Neural cell (in vitro differentiated cells): ENCODE data around the gene STEAP1B. TPM values are rescaled to one million over a fixed set of nuclear protein-coding genes. Genes with fewer than 3 reads are reported as not detected.

ENCODE experiments used
- H2AFZ ChIP-seq: fragments of 200-600, 300-800 bp; sonication (generic), shearing (Covaris generic); 2 replicates; pipeline ENCODE4 v1.6.0; 2014; ENCODE audit warnings: low read depth, mild to moderate bottlenecking, antibody characterized with exemption, low read length, moderate library complexity
- H3F3A ChIP-seq: fragments of 200-600 bp; shearing (Covaris generic); 2 replicates; pipeline ENCODE4 v1.6.1; 2016; ENCODE audit warnings: mild to moderate bottlenecking, moderate library complexity, mixed read lengths, antibody characterized with exemption, low read length; ENCODE audit not compliant: insufficient read depth, poor library complexity, severe bottlenecking
- H3K27ac ChIP-seq: fragments of 200-600, 300-800 bp; sonication (generic), shearing (Covaris generic); 2 replicates; pipeline ENCODE4 v1.5.1; 2014; ENCODE audit warnings: mild to moderate bottlenecking, low read length, moderate library complexity
- H3K27me3 ChIP-seq: fragments of 300-800, 200-600 bp; sonication (generic), shearing (Covaris generic); 2 replicates; pipeline ENCODE4 v1.6.0; 2014; ENCODE audit warnings: mild to moderate bottlenecking, low read depth, low read length, moderate library complexity; ENCODE audit not compliant: insufficient read depth
- H3K36me3 ChIP-seq: fragments of 300-800, 200-600 bp; sonication (generic), shearing (Covaris generic); 2 replicates; pipeline ENCODE4 v1.5.1; 2014; ENCODE audit warnings: mild to moderate bottlenecking, antibody characterized with exemption, low read length, moderate library complexity; ENCODE audit not compliant: insufficient read depth
- H3K4me2 ChIP-seq: fragments of 300-800, 200-600 bp; sonication (generic), shearing (Covaris generic); 2 replicates; pipeline ENCODE4 v1.6.0; 2014; ENCODE audit warnings: mild to moderate bottlenecking, low read length
- H3K4me3 ChIP-seq: fragments of 300-800, 200-600 bp; sonication (generic), shearing (Covaris generic); 2 replicates; pipeline ENCODE4 v1.5.1; 2014; ENCODE audit warnings: mild to moderate bottlenecking, low read length, moderate library complexity
- H3K79me2 ChIP-seq: fragments of 200-600 bp; shearing (Covaris generic); replicated peaks from 2 replicates; pipeline ENCODE4 v1.6.0; 2014; ENCODE audit warnings: mild to moderate bottlenecking, low read length, moderate library complexity; ENCODE audit not compliant: insufficient read depth
- H3K9ac ChIP-seq: fragments of 300-800, 200-600 bp; sonication (generic), shearing (Covaris generic); 2 replicates; pipeline ENCODE4 v1.6.1; 2016; ENCODE audit warnings: mild to moderate bottlenecking, low read length, mixed read lengths
- H3K9me2 ChIP-seq: fragments of 200-600 bp; shearing (Covaris generic); 2 replicates; pipeline ENCODE4 v1.6.1; 2016; ENCODE audit warnings: mild to moderate bottlenecking, low read length, mixed read lengths; ENCODE audit not compliant: insufficient read depth
- H3K9me3 ChIP-seq: fragments of 200-600, 300-800 bp; sonication (generic), shearing (Covaris generic); 2 replicates; pipeline ENCODE4 v1.6.1; 2016; ENCODE audit warnings: mild to moderate bottlenecking, mixed run types, low read length, moderate library complexity, mixed read lengths
- H4K20me1 ChIP-seq: fragments of 200-600 bp; shearing (Covaris generic); 2 replicates; pipeline ENCODE4 v1.6.1; 2016; ENCODE audit warnings: mild to moderate bottlenecking, mixed run types; ENCODE audit not compliant: insufficient read depth
- CTCF ChIP-seq: fragments of 450-650 bp; IDR thresholded peaks from 2 replicates; pipeline ENCODE4 v1.5.1; 2014; ENCODE audit warnings: antibody characterized with exemption, mild to moderate bottlenecking, moderate library complexity; ENCODE audit not compliant: poor library complexity, severe bottlenecking
- EP300 ChIP-seq: fragments of 450-650 bp; conservative IDR thresholded peaks from 2 replicates; pipeline ENCODE4 v1.6.1; 2014; ENCODE audit warnings: antibody characterized with exemption, mild to moderate bottlenecking, moderate library complexity; ENCODE audit not compliant: poor library complexity, severe bottlenecking
- EZH2 ChIP-seq: fragments of 200-600, 300-800 bp; shearing (Covaris generic), sonication (generic); IDR thresholded peaks from 2 replicates; pipeline ENCODE4 v1.6.1; 2014; ENCODE audit warnings: antibody characterized with exemption, low read length, borderline replicate concordance, mild to moderate bottlenecking; ENCODE audit not compliant: insufficient read depth, poor library complexity, severe bottlenecking
- MXI1 ChIP-seq: fragments of 450-650 bp; conservative IDR thresholded peaks from 2 replicates; pipeline ENCODE4 v1.6.1; 2014; ENCODE audit warnings: antibody characterized with exemption, mild to moderate bottlenecking; ENCODE audit not compliant: poor library complexity, severe bottlenecking
- POLR2AphosphoS5 ChIP-seq: IDR thresholded peaks from 2 replicates; pipeline ENCODE4 v1.6.1; 2012
- RAD21 ChIP-seq: fragments of 450-650 bp; conservative IDR thresholded peaks from 2 replicates; pipeline ENCODE4 v1.6.1; 2014; ENCODE audit warnings: antibody characterized with exemption, mild to moderate bottlenecking, moderate library complexity
- SMC3 ChIP-seq: fragments of 450-650 bp; conservative IDR thresholded peaks from 2 replicates; pipeline ENCODE4 v1.6.1; 2014; ENCODE audit warnings: antibody characterized with exemption, mild to moderate bottlenecking, moderate library complexity; ENCODE audit not compliant: poor library complexity
- TAF1 ChIP-seq: IDR thresholded peaks from 2 replicates; pipeline ENCODE4 v1.6.1; 2012; ENCODE audit warnings: low read depth
- polyA plus RNA-seq: library from polyadenylated mRNA; depleted of rRNA; stranded (reverse); fragments of >200 nt; gene quantifications from 2 replicates; pipeline ENCODE4 v1.2.3, GENCODE V29; 2014
- TF ChIP-seq, protein P1 (sequence below): IDR thresholded peaks from 2 replicates; pipeline ENCODE4 v1.6.1; 2012; ENCODE audit warnings: borderline replicate concordance

Gene STEAP1B
- polyA plus RNA-seq, 1 donor from 2014 or later = 0.51 TPM

DNA sequence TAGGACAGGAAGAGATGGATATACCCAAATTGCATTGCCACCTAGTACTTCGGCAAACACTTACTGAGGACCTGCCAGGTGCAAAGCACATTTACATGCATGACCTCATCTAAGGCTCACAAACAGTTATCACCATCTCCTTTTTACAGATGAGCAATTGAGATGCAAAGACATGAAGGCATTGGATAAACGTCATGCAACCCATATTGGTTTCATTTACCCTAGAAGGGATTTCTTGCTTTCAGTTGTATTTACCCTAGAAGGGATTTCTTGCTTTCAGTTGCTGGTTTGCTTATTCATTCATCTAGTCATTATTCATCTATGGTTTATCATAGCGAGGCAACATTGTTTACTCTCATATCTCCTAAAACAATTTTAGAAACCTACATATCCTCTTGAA, 52.2 kb downstream of the STEAP1B start:
- Histone ChIP-seq H3K27ac (no peak overlapping the region), H4K20me1 (no peaks in the 10 kb centered on the region), H2AFZ (no peak overlapping the region), H3K9me2 (no peaks in the 10 kb centered on the region), H3K79me2 (no peaks in the 10 kb centered on the region), H3F3A (no peaks in the 10 kb centered on the region), H3K9ac (no peak overlapping the region), H3K9me3 (no peaks in the 10 kb centered on the region), H3K27me3 (no peaks in the 10 kb centered on the region), H3K4me2 (no peak overlapping the region), H3K36me3 (no peaks in the 10 kb centered on the region), H3K4me3 (no peak overlapping the region)
- TF ChIP-seq EZH2 (no peak), MXI1 (no peak), CTCF (no peak), EP300 (no peak), SMC3 (no peak), POLR2AphosphoS5 (no peak), RAD21 (no peak), TAF1 (no peak)
- TF ChIP-seq, protein P1, sequence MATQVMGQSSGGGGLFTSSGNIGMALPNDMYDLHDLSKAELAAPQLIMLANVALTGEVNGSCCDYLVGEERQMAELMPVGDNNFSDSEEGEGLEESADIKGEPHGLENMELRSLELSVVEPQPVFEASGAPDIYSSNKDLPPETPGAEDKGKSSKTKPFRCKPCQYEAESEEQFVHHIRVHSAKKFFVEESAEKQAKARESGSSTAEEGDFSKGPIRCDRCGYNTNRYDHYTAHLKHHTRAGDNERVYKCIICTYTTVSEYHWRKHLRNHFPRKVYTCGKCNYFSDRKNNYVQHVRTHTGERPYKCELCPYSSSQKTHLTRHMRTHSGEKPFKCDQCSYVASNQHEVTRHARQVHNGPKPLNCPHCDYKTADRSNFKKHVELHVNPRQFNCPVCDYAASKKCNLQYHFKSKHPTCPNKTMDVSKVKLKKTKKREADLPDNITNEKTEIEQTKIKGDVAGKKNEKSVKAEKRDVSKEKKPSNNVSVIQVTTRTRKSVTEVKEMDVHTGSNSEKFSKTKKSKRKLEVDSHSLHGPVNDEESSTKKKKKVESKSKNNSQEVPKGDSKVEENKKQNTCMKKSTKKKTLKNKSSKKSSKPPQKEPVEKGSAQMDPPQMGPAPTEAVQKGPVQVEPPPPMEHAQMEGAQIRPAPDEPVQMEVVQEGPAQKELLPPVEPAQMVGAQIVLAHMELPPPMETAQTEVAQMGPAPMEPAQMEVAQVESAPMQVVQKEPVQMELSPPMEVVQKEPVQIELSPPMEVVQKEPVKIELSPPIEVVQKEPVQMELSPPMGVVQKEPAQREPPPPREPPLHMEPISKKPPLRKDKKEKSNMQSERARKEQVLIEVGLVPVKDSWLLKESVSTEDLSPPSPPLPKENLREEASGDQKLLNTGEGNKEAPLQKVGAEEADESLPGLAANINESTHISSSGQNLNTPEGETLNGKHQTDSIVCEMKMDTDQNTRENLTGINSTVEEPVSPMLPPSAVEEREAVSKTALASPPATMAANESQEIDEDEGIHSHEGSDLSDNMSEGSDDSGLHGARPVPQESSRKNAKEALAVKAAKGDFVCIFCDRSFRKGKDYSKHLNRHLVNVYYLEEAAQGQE = no peak

DNA sequence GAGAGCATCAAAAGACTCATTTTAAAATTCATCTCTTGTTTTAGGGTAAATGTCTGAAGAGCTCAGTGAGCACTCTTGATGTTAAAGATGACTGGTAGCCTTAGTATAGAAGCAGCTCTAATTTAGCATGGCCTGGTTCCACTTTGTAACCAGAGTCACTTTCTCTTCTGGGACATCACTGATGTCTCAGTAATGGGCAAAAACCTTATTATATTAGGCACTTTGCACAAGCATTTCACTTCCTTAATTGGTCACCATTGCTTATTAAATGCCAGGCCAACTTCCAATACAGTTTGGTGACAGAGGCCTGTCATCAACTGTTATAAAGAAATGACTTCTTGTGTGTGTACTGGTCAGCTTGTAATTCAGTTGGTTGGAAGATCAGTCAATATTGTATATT, 53.0 kb downstream of the STEAP1B start:
- H3K4me2 ChIP-seq = no peak overlapping the region
- TF ChIP-seq EZH2 (no peak), CTCF (no peak)
- H3K4me3 ChIP-seq = no peak overlapping the region

More for the DNA sequence above, 53.0 kb downstream of the STEAP1B start:
- no peak overlapping the region for H3K9ac ChIP-seq
- H4K20me1 ChIP-seq = no peaks in the 10 kb centered on the region
- no peaks in the 10 kb centered on the region for H3K79me2 ChIP-seq
- H3F3A ChIP-seq = no peaks in the 10 kb centered on the region
- H3K36me3 ChIP-seq = no peaks in the 10 kb centered on the region
- no peaks in the 10 kb centered on the region for H3K9me3 ChIP-seq
- H3K9me2 ChIP-seq = no peaks in the 10 kb centered on the region
- H3K27ac ChIP-seq = no peak overlapping the region
- H3K27me3 ChIP-seq = no peaks in the 10 kb centered on the region
- no peak overlapping the region for H2AFZ ChIP-seq
